Gastrocnemius medialis (tissue), 4 donors: ENCODE data around the gene ZFHX3. TPM values are rescaled to one million over a fixed set of nuclear protein-coding genes. Genes with fewer than 3 reads are reported as not detected.

Source experiments
- ATAC-seq, 2 donors: fragments of 150-250 bp; one replicate each; pipeline ENCODE4 v1.9.1; 2016
- DNase-seq, 2 donors: peaks; one replicate each; pipeline ENCODE4 v3.0.0-alpha.2; 2019
- H3K27ac ChIP-seq, 4 donors: fragments of 200-600 bp; sonication (generic); 1 replicate in 1 of 4; 2 replicates in 3 of 4; pipeline ENCODE4 v1.5.1; 2016 to 2018; ENCODE audit warnings: mild to moderate bottlenecking in 2 of 4, moderate library complexity in 1 of 4
- H3K27me3 ChIP-seq, 3 donors: fragments of 200-600 bp; sonication (generic) in 2 of 3; 1 replicate in 1 of 3; 2 replicates in 2 of 3; pipeline versions ENCODE4 v1.5.1 to v1.6.0; 2016 to 2019; ENCODE audit warnings: mild to moderate bottlenecking in 1 of 3, moderate library complexity in 1 of 3
- H3K36me3 ChIP-seq, 2 donors: fragments of 200-600 bp; sonication (generic) in 1 of 2; one replicate each; pipeline ENCODE4 v1.5.1; 2017 to 2018
- H3K4me1 ChIP-seq, 2 donors: fragments of 200-600 bp; sonication (generic) in 1 of 2; one replicate each; pipeline ENCODE4 v1.5.1; 2016 to 2017; ENCODE audit warnings: mild to moderate bottlenecking in 2 of 2
- H3K4me3 ChIP-seq, 4 donors: fragments of 200-600 bp; sonication (generic) in 3 of 4; 1 replicate in 1 of 4; 2 replicates in 3 of 4; pipeline ENCODE4 v1.5.1; 2016 to 2019; ENCODE audit warnings: mild to moderate bottlenecking in 2 of 4
- H3K9me3 ChIP-seq, 3 donors: fragments of 200-600 bp; sonication (generic) in 2 of 3; 1 replicate in 1 of 3; 2 replicates in 2 of 3; pipeline ENCODE4 v1.5.1; 2016 to 2019
- POLR2A ChIP-seq, 2 donors: fragments of 450-650 bp; IDR thresholded peaks; one replicate each; pipeline ENCODE4 v1.6.1; 2017; ENCODE audit warnings: antibody characterized with exemption in 2 of 2, mild to moderate bottlenecking in 2 of 2, moderate library complexity in 2 of 2
- in situ Hi-C, 4 donors: fragments of 200-750 bp; cut with MboI; loops; one replicate each; pipeline versions ENCODE4 v1.15.0 to v1.8.0; 2017; ENCODE audit warnings: low sequenced_read_pairs in 4 of 4
- intact Hi-C: fragments of 100-400 bp; cut with DNase I; formaldehyde crosslinking; loops from one replicate; pipeline ENCODE4 v1.15.1; 2023; ENCODE audit warnings: low total_unique reads
- total RNA-seq, 4 donors: library from RNA; depleted of rRNA; stranded (reverse); fragments of >200 nt; gene quantifications; one replicate each; pipeline versions ENCODE4 v1.1.0 to v1.2.3, GENCODE V29; 2016
- TF ChIP-seq, protein P1 (sequence below), 5 experiments: fragments of 450-650 bp in 3 of 5; fragments of 200-600 bp in 2 of 5; sonication (generic) in 2 of 5; IDR thresholded peaks in 4 of 5; conservative IDR thresholded peaks in 1 of 5; 1 replicate in 4 of 5; 2 replicates in 1 of 5; pipeline ENCODE4 v1.5.1; 2016 to 2019; ENCODE audit warnings: antibody characterized with exemption in 5 of 5, mild to moderate bottlenecking in 3 of 5, moderate library complexity in 3 of 5

Gene ZFHX3
- total RNA-seq, 4 donors from 2014 or later = 14.0 to 28.5 (median 27.3) TPM

DNA sequence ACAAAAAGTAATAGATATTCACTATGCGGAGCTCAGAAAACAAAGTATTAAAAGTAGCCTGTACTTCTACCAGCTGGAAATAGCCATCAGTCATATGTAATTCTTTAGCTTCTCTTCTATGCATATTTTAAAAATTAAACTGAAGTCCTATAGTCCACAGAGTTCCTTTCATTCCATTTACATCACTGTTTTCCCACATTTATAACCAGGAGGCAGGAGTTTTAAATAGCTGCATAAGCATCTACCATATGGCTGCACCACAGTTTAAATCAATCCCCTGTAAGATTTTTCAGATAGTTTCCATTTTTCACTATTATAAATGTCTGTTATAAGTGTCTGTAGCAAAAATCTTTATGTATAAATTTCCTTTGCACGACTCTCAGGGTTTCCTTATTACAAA lies 45.1 kb downstream of the ZFHX3 start:
- in situ Hi-C loops (no loop called here), intact Hi-C loops (no loop called here)
- no peak for ATAC-seq
- Histone ChIP-seq H3K36me3 (no peaks in the 10 kb centered on the region), H3K9me3 (peaks cover 0 to 7% (median 0%) of the 10 kb centered on the region in 3 donors), H3K27ac (peak overlapping the region in 3 of 4 donors; percentile 8 to 80 (median 27)), H3K4me3 (no peak overlapping the region), H3K4me1 (peaks cover 53 to 57% of the 10 kb centered on the region in 2 donors), H3K27me3 (no peaks in the 10 kb centered on the region)
- TF ChIP-seq POLR2A (IDR thresholded peaks at IDR 0.05) = no peak
- TF ChIP-seq, protein P1, sequence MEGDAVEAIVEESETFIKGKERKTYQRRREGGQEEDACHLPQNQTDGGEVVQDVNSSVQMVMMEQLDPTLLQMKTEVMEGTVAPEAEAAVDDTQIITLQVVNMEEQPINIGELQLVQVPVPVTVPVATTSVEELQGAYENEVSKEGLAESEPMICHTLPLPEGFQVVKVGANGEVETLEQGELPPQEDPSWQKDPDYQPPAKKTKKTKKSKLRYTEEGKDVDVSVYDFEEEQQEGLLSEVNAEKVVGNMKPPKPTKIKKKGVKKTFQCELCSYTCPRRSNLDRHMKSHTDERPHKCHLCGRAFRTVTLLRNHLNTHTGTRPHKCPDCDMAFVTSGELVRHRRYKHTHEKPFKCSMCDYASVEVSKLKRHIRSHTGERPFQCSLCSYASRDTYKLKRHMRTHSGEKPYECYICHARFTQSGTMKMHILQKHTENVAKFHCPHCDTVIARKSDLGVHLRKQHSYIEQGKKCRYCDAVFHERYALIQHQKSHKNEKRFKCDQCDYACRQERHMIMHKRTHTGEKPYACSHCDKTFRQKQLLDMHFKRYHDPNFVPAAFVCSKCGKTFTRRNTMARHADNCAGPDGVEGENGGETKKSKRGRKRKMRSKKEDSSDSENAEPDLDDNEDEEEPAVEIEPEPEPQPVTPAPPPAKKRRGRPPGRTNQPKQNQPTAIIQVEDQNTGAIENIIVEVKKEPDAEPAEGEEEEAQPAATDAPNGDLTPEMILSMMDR (IDR thresholded peaks at IDR 0.05 in 4 of 5, conservative IDR thresholded peaks at IDR 0.05 in 1 of 5) = no peak
- DNase-seq = no peak

- H3K4me1 ChIP-seq = peaks cover 58 to 66% of the 10 kb centered on the region in 2 donors
- no peak for TF ChIP-seq POLR2A (IDR thresholded peaks at IDR 0.05)
- TF ChIP-seq, protein P1 (IDR thresholded peaks at IDR 0.05 in 4 of 5, conservative IDR thresholded peaks at IDR 0.05 in 1 of 5) = no peak
- H3K27ac ChIP-seq = peak overlapping the region; percentile 72 to 87 (median 82)
- H3K9me3 ChIP-seq = peaks cover 0 to 7% (median 0%) of the 10 kb centered on the region in 3 donors
- intact Hi-C loops (no loop called here), in situ Hi-C loops (no loop called here)
- DNase-seq (no peak), ATAC-seq (no peak)
- H3K4me3 ChIP-seq = peak overlapping the region in 1 of 4 donors; percentile 42
- no peaks in the 10 kb centered on the region for H3K36me3 ChIP-seq
- H3K27me3 ChIP-seq = no peaks in the 10 kb centered on the region
These were observed 46.9 kb downstream of the ZFHX3 start for GRCh38 chr16:73000907-73001521.

DNA sequence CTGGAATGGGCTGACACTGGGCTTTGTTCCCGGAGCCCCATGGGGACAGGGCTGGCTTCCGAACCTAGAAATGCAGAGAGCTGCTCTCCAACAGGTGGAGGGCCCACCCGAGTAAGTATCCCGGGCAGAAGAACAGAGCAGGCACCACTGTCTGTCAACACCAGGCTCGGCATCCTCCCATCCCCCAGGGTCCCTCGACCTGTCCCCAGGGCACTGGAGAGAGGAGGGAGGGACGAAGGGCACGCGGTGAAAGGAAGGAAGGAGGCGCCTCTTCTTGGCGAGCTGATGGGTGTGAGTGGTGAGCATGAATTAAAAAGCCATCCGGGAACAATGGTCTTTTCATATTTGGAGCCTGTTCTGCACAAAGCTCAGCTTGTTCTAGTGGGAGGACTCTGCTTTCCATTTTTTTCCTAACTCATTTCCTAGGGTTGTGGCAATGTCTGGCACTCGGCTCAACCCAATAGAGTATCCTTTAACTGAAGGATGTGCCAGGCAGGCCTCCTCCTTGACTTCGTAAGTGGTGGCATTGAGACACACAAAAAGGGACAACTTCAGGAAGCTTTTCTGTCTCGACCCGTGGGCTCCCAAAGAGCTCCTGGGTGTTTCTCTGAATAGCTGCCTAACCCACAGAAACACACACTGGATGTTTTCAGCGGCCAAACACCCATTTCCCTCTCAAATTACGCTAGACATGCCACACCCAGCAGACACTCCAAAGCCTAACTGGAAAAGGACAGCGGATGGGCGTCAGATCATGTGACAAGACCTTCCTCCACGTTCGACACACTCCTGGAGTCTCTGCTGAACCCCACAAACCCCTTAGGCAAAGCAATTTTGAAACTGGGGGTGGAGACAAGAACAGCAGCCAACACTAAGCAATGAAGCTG lies 47.7 kb downstream of the ZFHX3 start:
- DNase-seq (peak; percentile 64 to 87), ATAC-seq (peak; percentile 71)
- Histone ChIP-seq H3K9me3 (peaks cover 0 to 7% (median 0%) of the 10 kb centered on the region in 3 donors), H3K27me3 (no peaks in the 10 kb centered on the region), H3K4me1 (peaks cover 66 to 73% of the 10 kb centered on the region in 2 donors), H3K36me3 (no peaks in the 10 kb centered on the region), H3K4me3 (peak overlapping the region; percentile 18 to 42 (median 28)), H3K27ac (peak overlapping the region; percentile 72 to 87 (median 82))
- in situ Hi-C loops (no loop called here), intact Hi-C loops (no loop called here)
- TF ChIP-seq POLR2A (IDR thresholded peaks at IDR 0.05) = peak in 1 of 2 donors; percentile 43
- TF ChIP-seq, protein P1 (IDR thresholded peaks at IDR 0.05 in 4 of 5, conservative IDR thresholded peaks at IDR 0.05 in 1 of 5) = no peak

DNA sequence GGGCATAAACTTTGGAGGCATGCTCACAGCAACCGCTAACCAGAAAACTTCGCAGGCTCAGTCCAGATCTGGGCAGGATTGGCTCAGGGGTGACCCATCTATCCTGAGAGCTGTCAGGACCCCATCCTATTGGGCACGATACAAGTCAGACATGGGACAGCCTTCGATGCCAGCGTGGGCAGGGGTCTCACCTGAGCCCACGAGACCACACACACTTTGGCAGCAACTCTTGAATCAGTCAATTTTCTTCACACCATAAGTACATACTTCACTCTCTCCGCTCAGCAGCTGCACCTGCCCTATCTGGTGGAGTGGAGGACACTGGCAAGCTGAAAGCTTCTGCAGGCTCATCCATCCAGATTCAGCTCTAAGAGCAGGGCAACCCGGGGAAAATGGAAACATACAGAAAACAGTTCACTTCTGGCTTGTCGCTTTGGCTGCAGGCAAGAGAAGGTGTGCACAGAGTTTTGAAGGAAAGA lies 48.3 kb downstream of the ZFHX3 start:
- ATAC-seq = peak; percentile 22 to 25
- H3K4me1 ChIP-seq = peaks cover 73 to 77% of the 10 kb centered on the region in 2 donors
- no peak for DNase-seq

More for the DNA sequence above, 48.3 kb downstream of the ZFHX3 start:
- Histone ChIP-seq H3K4me3 (peak overlapping the region; percentile 18 to 42 (median 28)), H3K36me3 (no peaks in the 10 kb centered on the region), H3K27me3 (no peaks in the 10 kb centered on the region), H3K27ac (peak overlapping the region; percentile 72 to 87 (median 82)), H3K9me3 (peaks cover 0 to 7% (median 0%) of the 10 kb centered on the region in 3 donors)
- TF ChIP-seq POLR2A (IDR thresholded peaks at IDR 0.05) = no peak
- TF ChIP-seq, protein P1 (IDR thresholded peaks at IDR 0.05 in 4 of 5, conservative IDR thresholded peaks at IDR 0.05 in 1 of 5) = no peak
- intact Hi-C loops (no loop called here), in situ Hi-C loops (no loop called here)
